ENCODE data around the gene GRID1. TPM values are rescaled to one million over a fixed set of nuclear protein-coding genes. Genes with fewer than 3 reads are reported as not detected.

Gene GRID1
- total RNA-seq, 1 donor from 2014 or later, result not detected

GRCh38 chr10:85908462-85908861 lies 458.1 kb downstream of the GRID1 start:
- Mint-ChIP-seq H3K36me3 (ENCODE audit: low read depth) (no peaks in the 10 kb centered on the region), H3K4me1 (no peaks in the 10 kb centered on the region), H3K4me3 (no peak overlapping the region), H3K9me3 (no peaks in the 10 kb centered on the region), H3K27ac (no peak overlapping the region), H3K27me3 (peaks cover 2% of the 10 kb centered on the region)
- ChIA-PET CTCF (no interaction called here), POLR2A (interaction anchor here (0.7 kb wide), 1 partner anchor 733 kb away, joined by 3 read pairs; no protein-coding TSS in a partner anchor)
- intact Hi-C loops (cut with micrococcal nuclease), result no loop called here
- TF ChIP-seq CTCF (IDR thresholded peaks at IDR 0.05), result no peak
- ATAC-seq (ENCODE audit: low read depth), result no peak
- DNase-seq, result no peak

DNA sequence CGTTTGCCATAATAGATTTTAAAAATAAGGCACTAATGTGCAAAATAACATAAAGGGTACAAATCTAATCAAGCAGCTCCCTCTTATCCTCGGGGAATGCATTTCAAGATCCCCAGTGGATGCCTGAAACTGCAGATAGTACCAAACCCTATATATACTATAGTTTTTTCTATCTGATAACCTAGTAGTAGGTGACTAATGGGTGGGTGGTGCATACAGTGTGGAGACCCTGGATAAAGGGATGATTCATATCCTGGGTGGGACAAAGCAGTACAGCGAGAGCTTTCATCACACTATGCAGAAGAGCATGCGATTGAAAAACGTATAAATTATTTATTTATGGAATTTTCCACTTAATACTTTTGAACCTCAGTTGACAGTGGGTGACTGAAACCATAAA lies 464.5 kb downstream of the GRID1 start:
- Mint-ChIP-seq H3K36me3 (ENCODE audit: low read depth) (no peaks in the 10 kb centered on the region), H3K27ac (no peak overlapping the region), H3K27me3 (peaks cover 11% of the 10 kb centered on the region), H3K4me1 (no peaks in the 10 kb centered on the region), H3K9me3 (no peaks in the 10 kb centered on the region), H3K4me3 (no peak overlapping the region)
- DNase-seq (no peak), ATAC-seq (ENCODE audit: low read depth) (no peak)
- no peak for TF ChIP-seq CTCF (IDR thresholded peaks at IDR 0.05)
- CTCF ChIA-PET, result no interaction called here
- intact Hi-C loops (cut with micrococcal nuclease), result no loop called here
- POLR2A ChIA-PET, result no interaction called here

DNA sequence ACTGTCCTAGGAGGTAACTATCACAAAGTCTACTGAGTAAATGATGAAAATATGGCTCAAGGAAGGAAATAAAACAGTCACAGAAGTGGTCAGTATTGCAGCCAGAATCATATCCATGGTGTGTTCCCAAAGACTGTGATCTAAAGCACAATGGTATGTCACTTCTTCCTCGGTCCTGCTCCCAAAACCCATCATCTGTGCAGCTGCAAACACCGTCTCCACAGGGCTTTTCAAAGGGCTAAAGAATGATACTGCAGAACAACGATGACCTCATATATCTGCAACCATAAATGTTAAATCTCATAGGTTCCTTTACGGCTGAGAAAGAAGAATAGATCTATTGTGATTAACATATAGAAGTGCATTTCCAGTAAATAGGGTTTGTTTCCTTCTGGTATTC lies 465.0 kb downstream of the GRID1 start:
- ChIA-PET CTCF (no interaction called here), POLR2A (no interaction called here)
- DNase-seq (no peak), ATAC-seq (ENCODE audit: low read depth) (no peak)
- H3K4me1 Mint-ChIP-seq, result no peaks in the 10 kb centered on the region
- intact Hi-C loops (cut with micrococcal nuclease), result no loop called here
- no peak overlapping the region for H3K27ac Mint-ChIP-seq
- peaks cover 11% of the 10 kb centered on the region for H3K27me3 Mint-ChIP-seq
- TF ChIP-seq CTCF (IDR thresholded peaks at IDR 0.05), result no peak
- H3K9me3 Mint-ChIP-seq, result no peaks in the 10 kb centered on the region
- H3K4me3 Mint-ChIP-seq, result no peak overlapping the region
- H3K36me3 Mint-ChIP-seq (ENCODE audit: low read depth), result no peaks in the 10 kb centered on the region

DNA sequence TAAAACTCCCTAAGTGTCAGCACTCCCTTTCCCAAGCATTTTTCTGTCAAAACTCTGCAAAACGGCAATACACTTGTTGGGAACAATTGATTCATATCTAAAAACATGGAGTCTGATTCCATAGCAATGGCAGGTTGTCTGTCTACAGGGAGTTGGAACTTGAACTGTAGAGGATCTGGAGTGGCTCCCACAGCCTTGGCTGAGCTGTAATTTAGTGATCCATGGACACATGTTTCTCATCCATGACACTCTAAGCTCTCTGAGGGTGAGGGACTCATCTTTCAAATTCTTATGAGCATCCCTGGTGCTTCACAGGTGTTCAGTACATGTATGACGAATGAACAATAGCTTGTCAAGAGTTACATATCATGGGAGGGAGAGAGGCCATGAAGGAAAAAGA lies 466.1 kb downstream of the GRID1 start:
- Mint-ChIP-seq H3K27me3 (peaks cover 11% of the 10 kb centered on the region), H3K4me1 (no peaks in the 10 kb centered on the region), H3K4me3 (no peak overlapping the region), H3K9me3 (no peaks in the 10 kb centered on the region), H3K27ac (no peak overlapping the region), H3K36me3 (ENCODE audit: low read depth) (no peaks in the 10 kb centered on the region)
- DNase-seq (no peak), ATAC-seq (ENCODE audit: low read depth) (no peak)
- intact Hi-C loops (cut with micrococcal nuclease), result no loop called here
- POLR2A ChIA-PET, result no interaction called here
- CTCF ChIA-PET, result no interaction called here
- TF ChIP-seq CTCF (IDR thresholded peaks at IDR 0.05), result no peak

- POLR2A ChIA-PET, result no interaction called here
- no peak for ATAC-seq (ENCODE audit: low read depth)
- intact Hi-C loops (cut with micrococcal nuclease), result no loop called here
- no peak overlapping the region for H3K27ac Mint-ChIP-seq
- no peaks in the 10 kb centered on the region for H3K36me3 Mint-ChIP-seq (ENCODE audit: low read depth)
- no peak overlapping the region for H3K4me3 Mint-ChIP-seq
- CTCF ChIA-PET, result no interaction called here
- no peak for TF ChIP-seq CTCF (IDR thresholded peaks at IDR 0.05)
- H3K9me3 Mint-ChIP-seq, result no peaks in the 10 kb centered on the region
- no peaks in the 10 kb centered on the region for H3K4me1 Mint-ChIP-seq
- peaks cover 14% of the 10 kb centered on the region for H3K27me3 Mint-ChIP-seq
- no peak for DNase-seq
Measured at GRCh38 chr10:85900061-85900460, 466.5 kb downstream of the GRID1 start.

Measured in activated B cell treated with CpG ODN at 0.5 μM for 24 hours (primary cell).